ENCODE data around the gene CDYL2. TPM values are rescaled to one million over a fixed set of nuclear protein-coding genes. Genes with fewer than 3 reads are reported as not detected.

Gene CDYL2
- total RNA-seq, 2 donors from 2014 or later: 1.6 to 7.8 TPM

DNA sequence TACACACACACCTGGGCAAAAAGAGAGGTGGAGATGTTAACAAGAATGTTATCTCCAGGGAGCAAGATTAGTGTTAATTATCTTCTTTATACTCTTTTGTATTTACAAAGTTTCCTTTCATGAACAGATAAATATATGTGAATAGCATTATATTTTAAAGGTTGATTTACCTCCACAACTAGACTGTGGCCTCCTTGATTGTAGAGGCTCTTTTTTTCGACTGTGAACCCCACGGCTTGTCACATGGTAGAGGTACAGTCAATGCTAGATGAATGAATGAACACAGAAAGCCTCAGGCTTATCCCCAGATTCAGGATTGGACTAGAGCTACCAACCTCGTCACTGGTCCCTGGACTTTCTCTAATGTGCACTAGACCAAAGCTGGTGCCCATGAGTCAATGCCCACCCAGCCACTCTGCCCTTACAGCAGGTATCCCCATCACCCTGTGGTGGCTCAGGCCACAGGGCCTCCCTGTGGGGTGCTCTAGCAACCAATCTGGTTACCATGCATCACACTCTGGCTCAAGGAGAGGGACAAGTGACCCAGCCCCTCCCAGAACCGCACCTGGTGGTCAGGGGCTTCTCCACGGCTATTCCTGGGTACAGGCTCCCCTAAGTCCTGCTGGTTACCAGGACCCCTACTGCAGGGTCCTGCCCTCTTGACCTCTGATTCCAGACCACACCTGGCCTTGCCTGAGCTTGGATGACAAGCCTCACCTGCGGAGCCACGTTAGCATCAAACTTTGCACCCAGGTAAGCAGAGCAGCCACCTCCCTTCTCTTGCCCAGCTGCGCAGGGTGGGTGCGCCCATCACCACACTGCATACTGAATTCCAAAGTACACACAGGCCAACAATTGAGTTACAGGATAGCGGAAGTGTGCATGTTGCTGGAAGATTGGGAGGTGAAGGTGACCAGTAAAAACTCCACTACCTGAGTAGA is 101.0 kb downstream of the CDYL2 start:
- no peak overlapping the region for H3K27ac ChIP-seq
- WGBS, 2 donors: 91 to 93% methylated on average over 8 to 9 of the region's 10 CpGs
- no peak overlapping the region for H3K4me3 ChIP-seq
- H3K27me3 ChIP-seq: no peaks in the 10 kb centered on the region
- intact Hi-C loops (cut with DNase I): no loop called here
- no peaks in the 10 kb centered on the region for H3K9me3 ChIP-seq
- no peaks in the 10 kb centered on the region for H3K4me1 ChIP-seq
- no peak for DNase-seq
- no peak for ATAC-seq
- no peak for TF ChIP-seq POLR2A (IDR thresholded peaks at IDR 0.05)
- H3K36me3 ChIP-seq (replicated peaks in 1 of 2; ENCODE audit: insufficient read depth in 1 of 2, low read depth in 2 of 2): no peaks in the 10 kb centered on the region

GRCh38 chr16:80702696-80703095 is 101.7 kb downstream of the CDYL2 start:
- Histone ChIP-seq H3K27me3 (no peaks in the 10 kb centered on the region), H3K4me1 (no peaks in the 10 kb centered on the region), H3K27ac (no peak overlapping the region), H3K9me3 (no peaks in the 10 kb centered on the region), H3K36me3 (replicated peaks in 1 of 2; ENCODE audit: insufficient read depth in 1 of 2, low read depth in 2 of 2) (no peaks in the 10 kb centered on the region), H3K4me3 (no peak overlapping the region)
- ATAC-seq (no peak), DNase-seq (no peak)
- intact Hi-C loops (cut with DNase I): no loop called here
- no peak for TF ChIP-seq POLR2A (IDR thresholded peaks at IDR 0.05)
- TF ChIP-seq, protein P1, sequence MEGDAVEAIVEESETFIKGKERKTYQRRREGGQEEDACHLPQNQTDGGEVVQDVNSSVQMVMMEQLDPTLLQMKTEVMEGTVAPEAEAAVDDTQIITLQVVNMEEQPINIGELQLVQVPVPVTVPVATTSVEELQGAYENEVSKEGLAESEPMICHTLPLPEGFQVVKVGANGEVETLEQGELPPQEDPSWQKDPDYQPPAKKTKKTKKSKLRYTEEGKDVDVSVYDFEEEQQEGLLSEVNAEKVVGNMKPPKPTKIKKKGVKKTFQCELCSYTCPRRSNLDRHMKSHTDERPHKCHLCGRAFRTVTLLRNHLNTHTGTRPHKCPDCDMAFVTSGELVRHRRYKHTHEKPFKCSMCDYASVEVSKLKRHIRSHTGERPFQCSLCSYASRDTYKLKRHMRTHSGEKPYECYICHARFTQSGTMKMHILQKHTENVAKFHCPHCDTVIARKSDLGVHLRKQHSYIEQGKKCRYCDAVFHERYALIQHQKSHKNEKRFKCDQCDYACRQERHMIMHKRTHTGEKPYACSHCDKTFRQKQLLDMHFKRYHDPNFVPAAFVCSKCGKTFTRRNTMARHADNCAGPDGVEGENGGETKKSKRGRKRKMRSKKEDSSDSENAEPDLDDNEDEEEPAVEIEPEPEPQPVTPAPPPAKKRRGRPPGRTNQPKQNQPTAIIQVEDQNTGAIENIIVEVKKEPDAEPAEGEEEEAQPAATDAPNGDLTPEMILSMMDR (IDR thresholded peaks at IDR 0.05): no peak
- whole genome bisulfite sequencing, 2 donors: 95 to 100% methylated on average over 1 to 3 of the region's 3 CpGs

DNA sequence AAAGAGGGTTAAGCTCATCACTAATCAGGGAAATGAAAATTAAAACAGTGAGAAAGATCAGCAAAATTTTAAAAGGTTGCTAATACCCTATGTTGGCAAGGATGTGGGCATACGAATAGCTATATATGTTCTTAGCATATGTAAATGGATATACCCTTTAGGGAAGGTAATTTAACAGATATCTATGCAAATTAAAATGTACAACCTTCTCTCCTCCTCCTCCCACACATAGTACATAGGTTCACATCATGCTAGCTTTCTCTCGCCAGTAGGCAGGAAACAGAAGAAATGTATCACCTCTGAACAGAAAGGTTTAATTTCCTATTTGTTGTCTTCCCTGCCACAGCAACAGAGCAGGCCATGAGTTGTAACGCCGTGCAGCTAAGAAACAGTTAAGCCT is 103.8 kb downstream of the CDYL2 start:
- DNase-seq: no peak
- no peaks in the 10 kb centered on the region for H3K36me3 ChIP-seq (replicated peaks in 1 of 2; ENCODE audit: insufficient read depth in 1 of 2, low read depth in 2 of 2)
- 77 to 86% methylated on average over 4 of the region's 4 CpGs for WGBS, 2 donors
- no peak for ATAC-seq
- intact Hi-C loops (cut with DNase I): no loop called here
- H3K4me1 ChIP-seq: no peaks in the 10 kb centered on the region
- no peak overlapping the region for H3K27ac ChIP-seq
- TF ChIP-seq, protein P1 (IDR thresholded peaks at IDR 0.05): no peak
- TF ChIP-seq POLR2A (IDR thresholded peaks at IDR 0.05): no peak
- H3K4me3 ChIP-seq: no peak overlapping the region
- H3K9me3 ChIP-seq: no peaks in the 10 kb centered on the region
- no peaks in the 10 kb centered on the region for H3K27me3 ChIP-seq

GRCh38 chr16:80695020-80695419 is 109.4 kb downstream of the CDYL2 start:
- DNase-seq: no peak
- Histone ChIP-seq H3K4me1 (peaks cover 6% of the 10 kb centered on the region), H3K27ac (no peak overlapping the region), H3K36me3 (replicated peaks in 1 of 2; ENCODE audit: insufficient read depth in 1 of 2, low read depth in 2 of 2) (no peaks in the 10 kb centered on the region), H3K27me3 (no peaks in the 10 kb centered on the region), H3K9me3 (no peaks in the 10 kb centered on the region), H3K4me3 (no peak overlapping the region)
- no peak for ATAC-seq
- TF ChIP-seq, protein P1 (IDR thresholded peaks at IDR 0.05): no peak
- no peak for TF ChIP-seq POLR2A (IDR thresholded peaks at IDR 0.05)
- intact Hi-C loops (cut with DNase I): no loop called here
- 85 to 97% methylated on average over 2 of the region's 2 CpGs for WGBS, 2 donors

DNA sequence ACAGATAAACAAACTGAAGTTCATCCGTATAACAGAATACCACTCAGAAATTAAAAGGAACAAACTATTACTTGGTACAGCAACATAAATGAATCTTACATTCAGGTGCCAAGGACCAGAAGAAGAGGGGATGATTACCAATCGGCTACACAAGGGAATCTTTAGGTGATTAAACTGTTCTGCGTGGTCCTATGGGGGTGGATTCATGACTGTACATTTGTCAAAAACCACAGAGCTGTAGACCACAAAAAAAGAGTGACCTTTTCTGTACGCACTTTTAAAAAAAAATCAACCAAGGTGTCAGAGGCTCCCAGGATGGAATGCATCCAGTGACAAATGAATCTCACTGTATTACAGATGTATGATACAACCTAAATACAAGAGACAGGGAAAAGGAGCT is 110.8 kb downstream of the CDYL2 start:
- H3K9me3 ChIP-seq: no peaks in the 10 kb centered on the region
- no peak overlapping the region for H3K4me3 ChIP-seq
- H3K27me3 ChIP-seq: no peaks in the 10 kb centered on the region
- TF ChIP-seq, protein P1 (IDR thresholded peaks at IDR 0.05): no peak
- no peak for TF ChIP-seq POLR2A (IDR thresholded peaks at IDR 0.05)
- 79 to 81% methylated on average over 4 of the region's 4 CpGs for WGBS, 2 donors
- ATAC-seq: no peak
- DNase-seq: no peak
- H3K4me1 ChIP-seq: peaks cover 6% of the 10 kb centered on the region
- no peak overlapping the region for H3K27ac ChIP-seq
- intact Hi-C loops (cut with DNase I): no loop called here
- H3K36me3 ChIP-seq (replicated peaks in 1 of 2; ENCODE audit: insufficient read depth in 1 of 2, low read depth in 2 of 2): no peaks in the 10 kb centered on the region

Data from body of pancreas (tissue), 4 donors.